ENCODE results near the gene TMEM221.

DNA sequence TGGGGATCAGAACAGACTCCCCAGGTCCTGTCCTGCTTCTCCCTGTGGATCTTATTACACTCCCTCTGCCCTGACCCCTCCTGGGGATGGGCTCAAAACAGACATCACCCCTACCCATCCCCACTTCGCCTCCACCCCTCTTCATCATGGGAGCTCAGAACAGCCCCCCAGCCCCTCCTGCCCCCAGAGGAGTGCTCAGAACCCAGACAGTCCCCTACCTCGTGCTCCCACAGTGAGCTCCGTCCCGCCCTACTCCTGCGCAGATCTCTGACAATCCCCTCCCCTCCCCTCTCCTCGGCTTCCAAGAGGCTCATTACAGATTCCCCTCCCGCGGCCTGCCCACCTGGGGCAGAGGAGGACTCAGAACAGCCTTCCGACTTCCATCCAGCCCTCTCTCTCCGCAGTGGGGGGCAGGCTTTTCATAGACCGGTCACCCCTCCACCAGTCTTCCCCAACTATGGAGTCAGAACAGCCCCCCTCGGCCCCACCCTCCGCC is 6.2 kb upstream of the TMEM221 start:
- TF ChIP-seq, protein P1, sequence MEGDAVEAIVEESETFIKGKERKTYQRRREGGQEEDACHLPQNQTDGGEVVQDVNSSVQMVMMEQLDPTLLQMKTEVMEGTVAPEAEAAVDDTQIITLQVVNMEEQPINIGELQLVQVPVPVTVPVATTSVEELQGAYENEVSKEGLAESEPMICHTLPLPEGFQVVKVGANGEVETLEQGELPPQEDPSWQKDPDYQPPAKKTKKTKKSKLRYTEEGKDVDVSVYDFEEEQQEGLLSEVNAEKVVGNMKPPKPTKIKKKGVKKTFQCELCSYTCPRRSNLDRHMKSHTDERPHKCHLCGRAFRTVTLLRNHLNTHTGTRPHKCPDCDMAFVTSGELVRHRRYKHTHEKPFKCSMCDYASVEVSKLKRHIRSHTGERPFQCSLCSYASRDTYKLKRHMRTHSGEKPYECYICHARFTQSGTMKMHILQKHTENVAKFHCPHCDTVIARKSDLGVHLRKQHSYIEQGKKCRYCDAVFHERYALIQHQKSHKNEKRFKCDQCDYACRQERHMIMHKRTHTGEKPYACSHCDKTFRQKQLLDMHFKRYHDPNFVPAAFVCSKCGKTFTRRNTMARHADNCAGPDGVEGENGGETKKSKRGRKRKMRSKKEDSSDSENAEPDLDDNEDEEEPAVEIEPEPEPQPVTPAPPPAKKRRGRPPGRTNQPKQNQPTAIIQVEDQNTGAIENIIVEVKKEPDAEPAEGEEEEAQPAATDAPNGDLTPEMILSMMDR (IDR thresholded peaks at IDR 0.05): no peak
- no peak for TF ChIP-seq POLR2A (IDR thresholded peaks at IDR 0.05)

Measured in lower leg skin (tissue), 3 donors.